ENCODE results near the gene EDNRB. TPM values are rescaled to one million over a fixed set of nuclear protein-coding genes. Genes with fewer than 3 reads are reported as not detected.
"Not testable (repeated sequence)": the region's sequence is repeated elsewhere in the genome, so short reads cannot be mapped to it uniquely, and the experiment has no call there.

EDNRB gene
- total RNA-seq, 1 experiment from 2014 or later = 55.8 TPM

- CTCF ChIA-PET = no interaction called here
- TF ChIP-seq SOX15 (CRISPR knock-in tag; IDR thresholded peaks at IDR 0.05) = no peak
- no peak for TF ChIP-seq ESRRA (CRISPR knock-in tag; IDR thresholded peaks at IDR 0.05; ENCODE audit: borderline replicate concordance)
- no peak for TF ChIP-seq GRHL2 (CRISPR knock-in tag; IDR thresholded peaks at IDR 0.05; ENCODE audit: insufficient replicate concordance, severe bottlenecking)
- H3K27ac Mint-ChIP-seq = no peak overlapping the region
- peaks cover 28% of the 10 kb centered on the region for H3K9me3 Mint-ChIP-seq
- H3K36me3 Mint-ChIP-seq = peaks cover 13% of the 10 kb centered on the region
- H3K4me3 Mint-ChIP-seq = no peak overlapping the region
- POLR2A ChIA-PET = interaction anchor here (0.6 kb wide), 1 partner anchor 30 kb away, joined by 3 read pairs; no protein-coding TSS in a partner anchor
- ATAC-seq = no peak
- no peak for DNase-seq (ENCODE audit: low spot score)
- no peaks in the 10 kb centered on the region; the same call in 1 of the 2 replicates for H3K27me3 Mint-ChIP-seq (ENCODE audit: low read depth)
- H3K4me1 Mint-ChIP-seq = peaks cover 19% of the 10 kb centered on the region
Observed at GRCh38 chr13:77946522-77946921, 27.9 kb upstream of the EDNRB start.

GRCh38 chr13:77935063-77935462 lies 16.4 kb upstream of the EDNRB start:
- H3K4me1 Mint-ChIP-seq = peaks cover 30% of the 10 kb centered on the region
- not testable (repeated sequence) for DNase-seq (ENCODE audit: low spot score)
- H3K9me3 Mint-ChIP-seq = peaks cover 36% of the 10 kb centered on the region

GRCh38 chr13:77930430-77930829 lies 11.8 kb upstream of the EDNRB start:
- POLR2A ChIA-PET = no interaction called here
- CTCF ChIA-PET = interaction anchor here (1.1 kb wide), 1 partner anchor 200 kb away, joined by 6 read pairs; no protein-coding TSS in a partner anchor
- no peak for DNase-seq (ENCODE audit: low spot score)
- TF ChIP-seq ZMAT4 (CRISPR knock-in tag; IDR thresholded peaks at IDR 0.05) (no peak), FOXP1 (CRISPR knock-in tag; IDR thresholded peaks at IDR 0.05; ENCODE audit: borderline replicate concordance) (no peak), E2F4 (CRISPR knock-in tag; IDR thresholded peaks at IDR 0.05; ENCODE audit: borderline replicate concordance, low read depth) (no peak), ZBTB43 (CRISPR knock-in tag; IDR thresholded peaks at IDR 0.05) (no peak), ZNF671 (CRISPR knock-in tag; IDR thresholded peaks at IDR 0.05) (no peak), ZNF416 (CRISPR knock-in tag; IDR thresholded peaks at IDR 0.05) (no peak), AR (CRISPR knock-in tag; IDR thresholded peaks at IDR 0.05) (no peak), USF2 (CRISPR knock-in tag; IDR thresholded peaks at IDR 0.05) (no peak), FOXK1 (CRISPR knock-in tag; IDR thresholded peaks at IDR 0.05) (no peak), EMX1 (CRISPR knock-in tag; IDR thresholded peaks at IDR 0.05) (no peak)
- Mint-ChIP-seq H3K9me3 (peaks cover 16% of the 10 kb centered on the region), H3K4me3 (no peak overlapping the region), H3K36me3 (peaks cover 11% of the 10 kb centered on the region), H3K27me3 (ENCODE audit: low read depth) (no peaks in the 10 kb centered on the region), H3K27ac (no peak overlapping the region), H3K4me1 (peaks cover 44% of the 10 kb centered on the region)
- no peak for ATAC-seq

More at GRCh38 chr13:77935063-77935462, 16.4 kb upstream of the EDNRB start:
- ATAC-seq, H3K4me3 Mint-ChIP-seq, CTCF ChIA-PET, H3K27ac Mint-ChIP-seq, POLR2A ChIA-PET: not testable (repeated sequence)
- peaks cover 13% of the 10 kb centered on the region for H3K27me3 Mint-ChIP-seq (ENCODE audit: low read depth)
- H3K36me3 Mint-ChIP-seq = peaks cover 36% of the 10 kb centered on the region

Data from WTC11 (cell line).